ENCODE data around the gene YIF1A.
A peak's percentile ranks its signal among the peaks of the same experiment; 100 is the strongest.
"Not testable (repeated sequence)": the region's sequence is repeated elsewhere in the genome, so short reads cannot be mapped to it uniquely, and the experiment has no call there.

The YIF1A gene

GRCh38 chr11:66316849-66317251 lies 27.9 kb upstream of the YIF1A start, which contains the start of gene CD248:
Gene CD248, minus strand, starts transcription at chr11:66317044. Its CDS starts 17 bp downstream, at chr11:66317027.
- no peak for ATAC-seq

DNA sequence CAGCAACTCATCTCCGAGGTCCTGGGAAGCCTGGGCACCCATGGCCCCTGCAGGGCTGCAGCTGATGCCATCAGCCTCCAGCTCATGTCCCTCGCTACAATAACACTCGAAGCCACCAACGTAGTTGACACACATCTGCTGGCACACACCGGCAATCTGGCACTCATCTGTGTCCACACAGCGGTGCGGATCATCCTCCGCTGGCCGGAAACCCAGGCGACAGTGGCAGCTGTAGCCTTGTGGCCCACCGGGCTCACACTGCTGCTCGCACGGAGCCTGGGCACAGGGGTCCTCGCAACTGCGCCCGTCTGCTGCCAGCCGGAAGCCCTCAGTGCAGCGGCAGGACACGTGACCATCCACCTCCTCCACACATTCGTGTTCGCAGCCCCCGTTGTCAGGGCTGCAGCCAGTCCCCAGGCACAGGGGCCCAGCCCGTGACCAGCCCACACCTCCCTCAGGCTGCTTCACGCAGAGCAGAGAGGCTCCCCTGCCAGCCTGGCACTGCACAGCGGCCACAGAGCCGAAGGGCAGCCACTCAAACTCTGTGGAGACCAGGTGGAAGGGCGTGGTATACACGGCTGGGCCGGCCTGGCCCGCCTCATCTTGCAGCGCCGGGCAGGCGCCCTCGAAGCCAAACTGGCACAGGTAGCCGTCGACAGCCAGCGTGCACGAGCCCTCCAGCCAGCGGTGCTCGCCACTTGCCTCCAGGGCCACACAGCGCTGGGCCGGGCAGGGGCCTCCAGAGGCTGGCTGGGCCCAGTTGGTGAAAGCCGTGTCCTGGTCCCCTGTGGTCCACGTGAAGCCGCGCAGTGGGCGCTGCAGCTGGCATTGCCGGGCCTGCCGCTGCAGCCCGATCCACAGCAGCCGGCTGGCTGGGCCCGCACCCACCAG lies 27.2 kb upstream of the YIF1A start:
- no peaks in the 10 kb centered on the region for H3K9me3 Mint-ChIP-seq
- H3K27ac Mint-ChIP-seq = peak overlapping the region; percentile 81
- H3K4me3 Mint-ChIP-seq = peak overlapping the region; percentile 88
- DNase-seq (ENCODE audit: low spot score in 2 of 2) (no peak), ATAC-seq (no peak)
- no peaks in the 10 kb centered on the region for H3K36me3 Mint-ChIP-seq
- peaks cover 61% of the 10 kb centered on the region for H3K4me1 Mint-ChIP-seq

More at GRCh38 chr11:66316849-66317251, 27.9 kb upstream of the YIF1A start, which contains the start of gene CD248:
- Mint-ChIP-seq H3K27ac (peak within 1 kb of the TSS; percentile 81), H3K4me1 (peaks cover 58% of the 10 kb centered on the region), H3K9me3 (no peaks in the 10 kb centered on the region), H3K4me3 (peak within 1 kb of the TSS; percentile 88), H3K36me3 (no peaks in the 10 kb centered on the region)
- DNase-seq (ENCODE audit: low spot score in 2 of 2) = no peak

- Mint-ChIP-seq H3K9me3 (no peaks in the 10 kb centered on the region), H3K4me1 (peaks cover 61% of the 10 kb centered on the region), H3K4me3 (peak overlapping the region; percentile 88), H3K36me3 (no peaks in the 10 kb centered on the region), H3K27ac (peak overlapping the region; percentile 81)
- ATAC-seq = no peak
- no peak for DNase-seq (ENCODE audit: low spot score in 2 of 2)
Observed at GRCh38 chr11:66315498-66315885, 26.5 kb upstream of the YIF1A start.

DNA sequence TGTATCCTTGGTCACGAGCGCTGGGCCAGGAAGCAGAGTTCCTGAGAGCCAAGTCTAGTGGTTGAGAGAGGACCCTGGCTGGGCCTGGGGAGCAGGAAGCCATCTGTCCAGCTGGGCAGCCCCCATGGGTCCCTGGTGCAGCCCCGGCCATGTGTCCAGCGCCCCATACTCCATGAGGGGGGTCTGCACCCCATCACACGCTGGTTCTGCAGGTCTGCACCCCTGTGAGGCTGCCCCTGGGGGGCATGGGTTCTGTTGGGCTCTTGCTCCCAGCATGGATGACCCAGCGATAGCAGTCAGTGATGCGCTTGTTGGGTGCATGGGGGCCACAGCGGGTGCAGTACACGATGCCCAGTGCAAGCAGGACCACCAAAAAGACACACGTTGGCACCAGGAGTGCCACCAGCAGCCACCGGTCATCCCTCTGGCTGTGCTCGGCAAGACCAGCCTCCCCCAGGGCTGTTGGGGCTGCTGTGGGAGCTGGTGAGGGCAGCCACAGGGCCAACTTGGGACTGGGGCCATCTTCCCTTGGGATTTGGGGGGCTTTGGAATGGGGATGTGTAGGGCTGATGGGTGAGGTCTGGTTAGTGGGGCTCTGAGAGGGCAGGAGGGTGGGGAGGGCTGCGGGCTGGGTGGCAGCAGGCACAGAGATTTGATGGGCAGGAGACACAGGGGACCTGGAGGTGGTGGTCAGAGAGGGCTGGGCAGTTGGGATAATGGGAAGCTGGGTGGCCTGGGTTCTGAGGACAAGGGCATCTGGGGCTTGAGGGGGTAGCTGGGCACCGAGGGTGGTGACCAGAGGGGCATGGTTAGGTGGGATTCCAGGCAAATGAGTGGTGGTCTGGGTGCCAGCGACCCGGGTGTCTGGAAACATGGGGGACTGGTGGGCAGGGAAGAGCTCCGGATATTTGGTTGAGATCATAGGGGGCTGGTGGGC lies 25.9 kb upstream of the YIF1A start:
- Mint-ChIP-seq H3K4me1 (peaks cover 61% of the 10 kb centered on the region), H3K27ac (peak overlapping the region; percentile 81), H3K9me3 (no peaks in the 10 kb centered on the region)

GRCh38 chr11:66314186-66314501 lies 25.2 kb upstream of the YIF1A start:
- Mint-ChIP-seq H3K9me3 (no peaks in the 10 kb centered on the region), H3K4me3 (peak overlapping the region; percentile 88), H3K4me1 (peaks cover 57% of the 10 kb centered on the region), H3K27ac (peak overlapping the region; percentile 73), H3K36me3 (no peaks in the 10 kb centered on the region)
- DNase-seq (ENCODE audit: low spot score in 2 of 2) (no peak), ATAC-seq (no peak)

More for the DNA sequence above, 25.9 kb upstream of the YIF1A start:
- peak overlapping the region; percentile 88 for H3K4me3 Mint-ChIP-seq
- H3K36me3 Mint-ChIP-seq = no peaks in the 10 kb centered on the region
- DNase-seq (ENCODE audit: low spot score in 2 of 2) = no peak
- ATAC-seq = no peak

- ATAC-seq = no peak
- Mint-ChIP-seq H3K9me3 (no peaks in the 10 kb centered on the region), H3K27ac (peak overlapping the region; percentile 96), H3K4me3 (peak overlapping the region; percentile 88), H3K36me3 (no peaks in the 10 kb centered on the region), H3K4me1 (peaks cover 51% of the 10 kb centered on the region)
- no peak for DNase-seq (ENCODE audit: low spot score in 2 of 2)
Observed at GRCh38 chr11:66313321-66314185, 24.6 kb upstream of the YIF1A start.

- peak; percentile 96 to 99 for DNase-seq (ENCODE audit: low spot score in 2 of 2)
- Mint-ChIP-seq H3K4me3 (peak overlapping the region; percentile 88), H3K27ac (peak overlapping the region; percentile 96), H3K36me3 (no peaks in the 10 kb centered on the region), H3K9me3 (no peaks in the 10 kb centered on the region), H3K4me1 (peaks cover 43% of the 10 kb centered on the region)
- peak; percentile 85 for ATAC-seq
Observed at GRCh38 chr11:66312549-66313320, 23.8 kb upstream of the YIF1A start.

DNA sequence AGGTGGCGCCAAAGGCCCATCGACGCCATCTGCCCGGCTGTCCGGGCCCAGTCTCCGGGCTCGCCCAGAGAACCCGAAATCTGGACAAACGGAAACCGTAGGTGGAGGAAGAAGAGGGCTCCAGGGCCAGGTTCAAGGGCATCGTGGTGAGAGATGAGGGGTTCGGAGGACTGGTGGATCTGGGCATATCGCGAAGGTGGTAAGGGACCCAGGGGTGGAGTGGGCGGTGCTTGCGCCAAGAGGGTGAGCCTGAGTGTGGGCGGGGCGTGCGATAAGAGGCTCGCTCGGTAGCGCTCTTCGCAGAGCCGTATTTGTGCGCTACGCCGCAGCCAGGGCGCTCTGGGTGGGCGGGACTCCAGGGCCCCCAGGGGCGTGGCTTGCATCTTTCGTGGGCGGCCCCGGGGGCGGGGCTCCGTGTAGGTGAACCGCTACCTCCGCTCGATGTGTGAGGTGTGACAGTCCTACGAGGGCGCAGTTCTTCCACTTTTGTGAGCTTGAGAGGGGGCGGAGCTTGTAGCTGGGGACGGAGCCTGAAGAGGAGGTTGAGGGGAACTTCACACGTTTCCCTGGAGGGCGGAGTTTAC lies 23.1 kb upstream of the YIF1A start:
- ATAC-seq = peak; percentile 85
- DNase-seq (ENCODE audit: low spot score in 2 of 2) = peak; percentile 97
- Mint-ChIP-seq H3K4me1 (peaks cover 36% of the 10 kb centered on the region), H3K27ac (peak overlapping the region; percentile 96), H3K4me3 (peak overlapping the region; percentile 88), H3K9me3 (no peaks in the 10 kb centered on the region), H3K36me3 (no peaks in the 10 kb centered on the region)

- Mint-ChIP-seq H3K27ac (peak overlapping the region; percentile 96), H3K36me3 (no peaks in the 10 kb centered on the region), H3K4me1 (peaks cover 36% of the 10 kb centered on the region), H3K9me3 (no peaks in the 10 kb centered on the region), H3K4me3 (peak overlapping the region; percentile 88)
- DNase-seq (ENCODE audit: low spot score in 2 of 2) (no peak), ATAC-seq (no peak)
Observed at GRCh38 chr11:66311470-66311964, 22.6 kb upstream of the YIF1A start.

- not testable (repeated sequence) for ATAC-seq; DNase-seq (ENCODE audit: low spot score in 2 of 2); H3K36me3 Mint-ChIP-seq; H3K27ac Mint-ChIP-seq; H3K9me3 Mint-ChIP-seq
- Mint-ChIP-seq H3K4me3 (peak overlapping the region; percentile 88), H3K4me1 (peaks cover 33% of the 10 kb centered on the region)
Observed at GRCh38 chr11:66310803-66311440, 22.0 kb upstream of the YIF1A start.

DNA sequence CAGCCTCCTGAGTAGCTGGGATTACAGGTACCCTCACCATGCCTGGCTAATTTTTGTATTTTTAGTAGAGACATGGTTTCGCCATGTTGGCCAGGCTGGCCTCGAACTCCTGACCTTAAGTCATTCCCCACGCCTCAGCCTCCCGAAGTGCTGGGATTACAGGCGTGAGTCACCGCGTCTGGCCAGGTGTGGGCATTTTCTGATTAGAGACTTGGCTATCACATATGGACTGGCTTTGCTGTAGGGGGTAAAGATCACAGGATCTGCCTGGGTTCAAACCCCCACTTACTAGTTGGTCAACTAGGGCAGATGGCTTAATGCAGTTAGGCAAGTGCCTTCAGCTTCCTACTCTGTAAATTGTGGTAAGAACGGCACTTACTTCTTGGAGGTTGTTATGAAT lies 21.4 kb upstream of the YIF1A start:
- no peaks in the 10 kb centered on the region for H3K36me3 Mint-ChIP-seq
- H3K4me1 Mint-ChIP-seq = peaks cover 27% of the 10 kb centered on the region

GRCh38 chr11:66309475-66309874 lies 20.5 kb upstream of the YIF1A start:
- DNase-seq (ENCODE audit: low spot score in 2 of 2) = no peak
- Mint-ChIP-seq H3K36me3 (no peaks in the 10 kb centered on the region), H3K4me3 (no peak overlapping the region), H3K4me1 (peaks cover 20% of the 10 kb centered on the region), H3K27ac (no peak overlapping the region), H3K9me3 (no peaks in the 10 kb centered on the region)
- ATAC-seq = no peak

More for the DNA sequence above, 21.4 kb upstream of the YIF1A start:
- ATAC-seq = no peak
- no peaks in the 10 kb centered on the region for H3K9me3 Mint-ChIP-seq
- DNase-seq (ENCODE audit: low spot score in 2 of 2) = no peak
- H3K27ac Mint-ChIP-seq = no peak overlapping the region
- H3K4me3 Mint-ChIP-seq = no peak overlapping the region

- no peaks in the 10 kb centered on the region for H3K9me3 Mint-ChIP-seq
- H3K27ac Mint-ChIP-seq = no peak overlapping the region
- H3K4me1 Mint-ChIP-seq = no peaks in the 10 kb centered on the region
- no peak for DNase-seq (ENCODE audit: low spot score in 2 of 2)
- ATAC-seq = no peak
- no peaks in the 10 kb centered on the region for H3K36me3 Mint-ChIP-seq
- no peak overlapping the region for H3K4me3 Mint-ChIP-seq
Observed at GRCh38 chr11:66302656-66303055, 13.7 kb upstream of the YIF1A start.

Measured in stimulated activated effector memory CD8-positive, alpha-beta T cell treated with anti-CD3 and anti-CD28 coated beads, Interleukin-12 subunit alpha, Interleukin-12 subunit beta, amount 100 ng/mL, for 72 hours (primary cell).